Neural progenitor cell (in vitro differentiated cells): Measurements from ENCODE around the gene ENPP1. TPM values are rescaled to one million over a fixed set of nuclear protein-coding genes. Genes with fewer than 3 reads are reported as not detected.

Experiments
- DNase-seq: peaks from one replicate; pipeline ENCODE4 v3.0.0-alpha.2; 2016; ENCODE audit warnings: low spot score
- H2AFZ ChIP-seq: fragments of 200-600 bp; sonication (generic); replicated peaks from 2 replicates; pipeline ENCODE4 v1.6.1; 2016; ENCODE audit warnings: antibody characterized with exemption
- H3F3A ChIP-seq: fragments of 200-600 bp; sonication (generic); 2 replicates; pipeline ENCODE4 v1.6.1; 2016; ENCODE audit warnings: antibody characterized with exemption, low read depth
- H3K27ac ChIP-seq: fragments of 200-600 bp; sonication (generic); 2 replicates; pipeline ENCODE4 v1.5.1; 2016; ENCODE audit warnings: mild to moderate bottlenecking
- H3K27me3 ChIP-seq: fragments of 200-600 bp; sonication (generic); 2 replicates; pipeline ENCODE4 v1.6.1; 2016; ENCODE audit warnings: mild to moderate bottlenecking, moderate library complexity
- H3K36me3 ChIP-seq: fragments of 200-600 bp; sonication (generic); 2 replicates; pipeline ENCODE4 v1.5.1; 2016
- H3K4me1 ChIP-seq: fragments of 200-600 bp; sonication (generic); 2 replicates; pipeline ENCODE4 v1.6.1; 2016; ENCODE audit warnings: mixed run types
- H3K4me2 ChIP-seq: fragments of 200-600 bp; sonication (generic); 2 replicates; pipeline ENCODE4 v1.6.1; 2016
- H3K4me3 ChIP-seq: fragments of 200-600 bp; sonication (generic); 2 replicates; pipeline ENCODE4 v1.5.1; 2016
- H3K79me2 ChIP-seq: fragments of 200-600 bp; sonication (generic); 2 replicates; pipeline ENCODE4 v1.6.1; 2016; ENCODE audit warnings: low read depth
- H3K9ac ChIP-seq: fragments of 200-600 bp; sonication (generic); 2 replicates; pipeline ENCODE4 v1.6.1; 2016
- H3K9me3 ChIP-seq: fragments of 200-600 bp; sonication (generic); 2 replicates; pipeline ENCODE4 v1.5.1; 2016; ENCODE audit warnings: low read depth
- H4K20me1 ChIP-seq: fragments of 200-600 bp; sonication (generic); 2 replicates; pipeline ENCODE4 v1.6.1; 2016; ENCODE audit warnings: low read depth
- H3K27ac Mint-ChIP-seq: 3 replicates; pipeline ENCODE4 v1.8.0; 2021; ENCODE audit warnings: mixed read lengths
- H3K27me3 Mint-ChIP-seq: 2 replicates; pipeline ENCODE4 v1.8.0; 2022; ENCODE audit warnings: low read depth, mild to moderate bottlenecking, inconsistent platforms, moderate library complexity, mixed read lengths; ENCODE audit not compliant: insufficient read depth
- H3K36me3 Mint-ChIP-seq: 3 replicates; pipeline ENCODE4 v1.8.0; 2021; ENCODE audit warnings: mixed read lengths
- H3K4me1 Mint-ChIP-seq: 3 replicates; pipeline ENCODE4 v1.8.0; 2021; ENCODE audit warnings: mixed read lengths
- H3K4me3 Mint-ChIP-seq: 3 replicates; pipeline ENCODE4 v1.8.0; 2021; ENCODE audit warnings: mild to moderate bottlenecking, moderate library complexity, mixed read lengths
- H3K9me3 Mint-ChIP-seq: 3 replicates; pipeline ENCODE4 v1.8.0; 2020; ENCODE audit warnings: mixed read lengths
- CTCF ChIP-seq: fragments of 200-600 bp; sonication (generic); IDR thresholded peaks from 2 replicates; pipeline ENCODE4 v1.5.1; 2017; ENCODE audit warnings: antibody characterized with exemption, mild to moderate bottlenecking
- EZH2 ChIP-seq: fragments of 200-600 bp; sonication (generic); IDR thresholded peaks from 2 replicates; pipeline ENCODE4 v1.6.1; 2017; ENCODE audit warnings: antibody characterized with exemption, mild to moderate bottlenecking, moderate library complexity
- EZH2phosphoT487 ChIP-seq: fragments of 200-600 bp; sonication (generic); IDR thresholded peaks from 2 replicates; pipeline ENCODE4 v1.6.1; 2017; ENCODE audit warnings: antibody characterized with exemption
- microRNA-seq: library from miRNA; unstranded; fragments of <30 nt; microRNA quantifications from one replicate; pipeline ENCODE4, GENCODE V29; 2016
- small RNA-seq: library from RNA; depleted of rRNA; stranded (forward); fragments of <200 nt; gene quantifications from one replicate; pipeline ENCODE3, GENCODE V24; 2015
- total RNA-seq: library from RNA; depleted of rRNA; stranded (reverse); fragments of >200 nt; gene quantifications from 2 replicates; pipeline ENCODE4 v1.2.3, GENCODE V29; 2015; ENCODE audit warnings: low replicate concordance

Gene ENPP1
- total RNA-seq, 1 donor from 2014 or later = 9.7 TPM

- DNase-seq = no peak
- TF ChIP-seq CTCF = no peak
- TF ChIP-seq EZH2 = no peak
- no peak for TF ChIP-seq EZH2phosphoT487
Measured at GRCh38 chr6:131936156-131936555, 128.3 kb downstream of the ENPP1 start.

GRCh38 chr6:131937226-131937625, 129.4 kb downstream of the ENPP1 start:
- Mint-ChIP-seq H3K4me3 (no peak overlapping the region), H3K9me3 (no peaks in the 10 kb centered on the region), H3K27me3 (no peaks in the 10 kb centered on the region), H3K27ac (no peak overlapping the region), H3K4me1 (no peaks in the 10 kb centered on the region), H3K36me3 (no peaks in the 10 kb centered on the region)
- H3K27me3 ChIP-seq = no peaks in the 10 kb centered on the region
- DNase-seq = no peak
- no peak overlapping the region for H3K4me3 ChIP-seq
- no peaks in the 10 kb centered on the region for H3K9me3 ChIP-seq
- no peaks in the 10 kb centered on the region for H3K79me2 ChIP-seq
- no peaks in the 10 kb centered on the region for H4K20me1 ChIP-seq
- no peak overlapping the region for H3K27ac ChIP-seq
- H3K4me1 ChIP-seq = no peaks in the 10 kb centered on the region
- H3K9ac ChIP-seq = no peak overlapping the region
- no peaks in the 10 kb centered on the region for H3F3A ChIP-seq
- H3K4me2 ChIP-seq = no peak overlapping the region
- peak overlapping the region; percentile 44 for H2AFZ ChIP-seq
- H3K36me3 ChIP-seq = no peaks in the 10 kb centered on the region
- no peak for TF ChIP-seq EZH2

More at GRCh38 chr6:131936156-131936555, 128.3 kb downstream of the ENPP1 start:
- H3K36me3 ChIP-seq = no peaks in the 10 kb centered on the region
- no peaks in the 10 kb centered on the region for H3K27me3 ChIP-seq
- H2AFZ ChIP-seq = no peak overlapping the region
- Mint-ChIP-seq H3K4me3 (no peak overlapping the region), H3K27me3 (no peaks in the 10 kb centered on the region), H3K9me3 (no peaks in the 10 kb centered on the region), H3K36me3 (no peaks in the 10 kb centered on the region), H3K27ac (no peak overlapping the region), H3K4me1 (no peaks in the 10 kb centered on the region)
- no peaks in the 10 kb centered on the region for H3K79me2 ChIP-seq
- no peaks in the 10 kb centered on the region for H3K4me1 ChIP-seq
- H3K9ac ChIP-seq = no peak overlapping the region
- H3K27ac ChIP-seq = no peak overlapping the region
- H3F3A ChIP-seq = no peaks in the 10 kb centered on the region
- H3K9me3 ChIP-seq = no peaks in the 10 kb centered on the region
- no peak overlapping the region for H3K4me2 ChIP-seq
- no peaks in the 10 kb centered on the region for H4K20me1 ChIP-seq
- no peak overlapping the region for H3K4me3 ChIP-seq

GRCh38 chr6:131937703-131938631, 130.1 kb downstream of the ENPP1 start:
- TF ChIP-seq CTCF (no peak), EZH2 (no peak), EZH2phosphoT487 (no peak)
- Mint-ChIP-seq H3K27ac (no peak overlapping the region), H3K9me3 (no peaks in the 10 kb centered on the region), H3K4me3 (no peak overlapping the region), H3K27me3 (no peaks in the 10 kb centered on the region), H3K4me1 (no peaks in the 10 kb centered on the region), H3K36me3 (no peaks in the 10 kb centered on the region)
- Histone ChIP-seq H3K4me1 (no peaks in the 10 kb centered on the region), H3K9ac (no peak overlapping the region), H2AFZ (no peak overlapping the region), H3K4me2 (no peak overlapping the region), H3K9me3 (no peaks in the 10 kb centered on the region), H3F3A (no peaks in the 10 kb centered on the region), H3K27me3 (no peaks in the 10 kb centered on the region), H3K79me2 (no peaks in the 10 kb centered on the region), H3K27ac (no peak overlapping the region), H4K20me1 (no peaks in the 10 kb centered on the region), H3K4me3 (no peak overlapping the region), H3K36me3 (no peaks in the 10 kb centered on the region)
- no peak for DNase-seq

Small RNAs within 50 kb of the gene (microRNA-seq; reads per million reads assigned to microRNA genes)
- not detected for gene MIR548H5

Small RNAs within 50 kb of the gene (small RNA-seq; reads per million reads assigned to genes)
- gene MIR548H5 (not detected), gene SELENOKP2 (not detected)

Other genes starting within 250 kb of the ENPP1 start
- gene ARG1, start 234.8 kb upstream of the ENPP1 start, total RNA-seq = not detected in 2 replicates
- 28.2 and 37.3 TPM in 2 replicates for gene MED23, start 179.8 kb upstream of the ENPP1 start, total RNA-seq
- gene ENPP3, start 170.7 kb upstream of the ENPP1 start, total RNA-seq = 0.09 and 0.50 TPM in 2 replicates
- 0.82 TPM in 1 of 2 replicates, not detected in the other for gene OR2A4, start 106.6 kb upstream of the ENPP1 start, total RNA-seq
- gene CTAGE9, start 97.0 kb upstream of the ENPP1 start, total RNA-seq = not detected in 2 replicates
- gene CCN2, start 143.4 kb downstream of the ENPP1 start, total RNA-seq = 46.7 and 54.5 TPM in 2 replicates